ENCODE measurements around the gene GPC5.
"Not testable (repeated sequence)": the region's sequence is repeated elsewhere in the genome, so short reads cannot be mapped to it uniquely, and the experiment has no call there.

GPC5 gene

GRCh38 chr13:92510416-92510815, 1112.0 kb downstream of the GPC5 start:
- Histone ChIP-seq H3K4me2 (no peak overlapping the region), H3K9ac (no peak overlapping the region), H3K27me3 (ENCODE audit: insufficient read depth, low read depth) (no peaks in the 10 kb centered on the region), H3K4me3 (IDR thresholded peaks at IDR 0.05; ENCODE audit: insufficient read depth, low read depth, low read length) (no peak overlapping the region), H3K79me2 (ENCODE audit: insufficient read depth, low read depth) (no peaks in the 10 kb centered on the region), H3K27ac (no peak overlapping the region), H2AFZ (ENCODE audit: low read depth) (no peak overlapping the region), H4K20me1 (ENCODE audit: insufficient read depth) (no peaks in the 10 kb centered on the region), H3K4me1 (ENCODE audit: low read depth, poor library complexity, severe bottlenecking) (no peaks in the 10 kb centered on the region), H3K36me3 (ENCODE audit: insufficient read depth) (no peaks in the 10 kb centered on the region)
- no peak for TF ChIP-seq CTCF (conservative IDR thresholded peaks at IDR 0.05; ENCODE audit: low read depth, low read length)

GRCh38 chr13:92512852-92513251, 1114.4 kb downstream of the GPC5 start:
- Histone ChIP-seq H3K27ac (no peak overlapping the region), H3K4me2 (no peak overlapping the region), H2AFZ (ENCODE audit: low read depth) (no peak overlapping the region), H3K79me2 (ENCODE audit: insufficient read depth, low read depth) (no peaks in the 10 kb centered on the region), H3K36me3 (ENCODE audit: insufficient read depth) (no peaks in the 10 kb centered on the region), H3K27me3 (ENCODE audit: insufficient read depth, low read depth) (no peaks in the 10 kb centered on the region), H3K4me3 (IDR thresholded peaks at IDR 0.05; ENCODE audit: insufficient read depth, low read depth, low read length) (no peak overlapping the region), H3K4me1 (ENCODE audit: low read depth, poor library complexity, severe bottlenecking) (no peaks in the 10 kb centered on the region), H3K9ac (no peak overlapping the region), H4K20me1 (ENCODE audit: insufficient read depth) (no peaks in the 10 kb centered on the region)
- TF ChIP-seq CTCF (conservative IDR thresholded peaks at IDR 0.05; ENCODE audit: low read depth, low read length): no peak

GRCh38 chr13:92513672-92514071, 1115.3 kb downstream of the GPC5 start:
- no peaks in the 10 kb centered on the region for H3K4me1 ChIP-seq (ENCODE audit: low read depth, poor library complexity, severe bottlenecking)
- no peaks in the 10 kb centered on the region for H3K79me2 ChIP-seq (ENCODE audit: insufficient read depth, low read depth)
- no peak overlapping the region for H3K4me2 ChIP-seq
- no peaks in the 10 kb centered on the region for H3K36me3 ChIP-seq (ENCODE audit: insufficient read depth)
- TF ChIP-seq CTCF (conservative IDR thresholded peaks at IDR 0.05; ENCODE audit: low read depth, low read length): no peak
- no peaks in the 10 kb centered on the region for H3K27me3 ChIP-seq (ENCODE audit: insufficient read depth, low read depth)
- no peak overlapping the region for H3K9ac ChIP-seq
- H3K27ac ChIP-seq: no peak overlapping the region
- H4K20me1 ChIP-seq (ENCODE audit: insufficient read depth): no peaks in the 10 kb centered on the region
- H3K4me3 ChIP-seq (IDR thresholded peaks at IDR 0.05; ENCODE audit: insufficient read depth, low read depth, low read length): no peak overlapping the region
- H2AFZ ChIP-seq (ENCODE audit: low read depth): no peak overlapping the region

- no peak overlapping the region for H3K27ac ChIP-seq
- no peak for TF ChIP-seq CTCF (conservative IDR thresholded peaks at IDR 0.05; ENCODE audit: low read depth, low read length)
Measured at GRCh38 chr13:92514420-92515125, 1116.2 kb downstream of the GPC5 start.

GRCh38 chr13:92516878-92517277, 1118.5 kb downstream of the GPC5 start:
- H3K4me1 ChIP-seq (ENCODE audit: low read depth, poor library complexity, severe bottlenecking); H3K27ac ChIP-seq; H3K36me3 ChIP-seq (ENCODE audit: insufficient read depth); H2AFZ ChIP-seq (ENCODE audit: low read depth); H3K4me2 ChIP-seq; H3K4me3 ChIP-seq (IDR thresholded peaks at IDR 0.05; ENCODE audit: insufficient read depth, low read depth, low read length); H3K27me3 ChIP-seq (ENCODE audit: insufficient read depth, low read depth); H3K9ac ChIP-seq; H3K79me2 ChIP-seq (ENCODE audit: insufficient read depth, low read depth); H4K20me1 ChIP-seq (ENCODE audit: insufficient read depth): not testable (repeated sequence)

More at GRCh38 chr13:92514420-92515125, 1116.2 kb downstream of the GPC5 start:
- Histone ChIP-seq H3K4me3 (IDR thresholded peaks at IDR 0.05; ENCODE audit: insufficient read depth, low read depth, low read length) (no peak overlapping the region), H3K79me2 (ENCODE audit: insufficient read depth, low read depth) (no peaks in the 10 kb centered on the region), H3K4me2 (no peak overlapping the region), H3K27me3 (ENCODE audit: insufficient read depth, low read depth) (no peaks in the 10 kb centered on the region), H3K9ac (no peak overlapping the region), H3K36me3 (ENCODE audit: insufficient read depth) (no peaks in the 10 kb centered on the region), H4K20me1 (ENCODE audit: insufficient read depth) (no peaks in the 10 kb centered on the region), H2AFZ (ENCODE audit: low read depth) (no peak overlapping the region), H3K4me1 (ENCODE audit: low read depth, poor library complexity, severe bottlenecking) (no peaks in the 10 kb centered on the region)

GRCh38 chr13:92518622-92519021, 1120.2 kb downstream of the GPC5 start:
- H3K27ac ChIP-seq; H4K20me1 ChIP-seq (ENCODE audit: insufficient read depth); H3K4me2 ChIP-seq; H3K4me1 ChIP-seq (ENCODE audit: low read depth, poor library complexity, severe bottlenecking); H3K4me3 ChIP-seq (IDR thresholded peaks at IDR 0.05; ENCODE audit: insufficient read depth, low read depth, low read length); H3K36me3 ChIP-seq (ENCODE audit: insufficient read depth); H3K79me2 ChIP-seq (ENCODE audit: insufficient read depth, low read depth); H3K27me3 ChIP-seq (ENCODE audit: insufficient read depth, low read depth); H3K9ac ChIP-seq; H2AFZ ChIP-seq (ENCODE audit: low read depth): not testable (repeated sequence)
